ENCODE data around the gene SCEL. TPM values are rescaled to one million over a fixed set of nuclear protein-coding genes. Genes with fewer than 3 reads are reported as not detected.

The SCEL gene
- total RNA-seq, 1 donor from 2014 or later = 14.7 TPM

DNA sequence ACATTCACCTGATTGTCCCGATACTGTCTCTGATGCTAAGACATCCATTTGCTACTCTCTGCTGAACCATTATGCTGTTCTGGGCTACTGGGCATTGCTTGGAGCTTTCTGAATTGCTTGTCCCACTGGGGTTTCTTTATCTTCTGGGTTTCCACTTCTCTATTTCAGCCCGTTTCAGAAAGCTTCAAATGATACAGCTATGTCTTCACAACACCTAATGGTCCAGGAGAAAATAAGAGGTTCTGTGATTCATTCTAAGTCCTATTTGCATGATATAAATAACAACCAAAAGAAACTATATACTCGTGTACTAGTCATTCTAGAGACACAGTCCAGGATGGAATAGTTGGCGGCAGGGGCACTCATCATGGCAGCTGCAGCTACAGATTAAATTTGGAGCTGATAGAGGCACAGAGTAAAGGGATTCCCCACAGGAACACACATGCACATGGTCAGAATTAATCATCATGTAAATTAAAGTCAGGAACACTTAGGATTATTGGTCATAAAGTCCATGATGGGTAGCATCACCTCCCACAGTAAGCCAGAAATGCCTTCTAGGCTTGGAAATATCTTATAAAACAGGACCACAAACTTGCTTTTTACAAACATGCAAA, 33.3 kb upstream of the SCEL start:
- no peaks in the 10 kb centered on the region for H3K36me3 ChIP-seq (ENCODE audit: control insufficient read depth, insufficient read depth, low read length)
- H3K27me3 ChIP-seq (ENCODE audit: control insufficient read depth, insufficient read depth, low read length) = no peaks in the 10 kb centered on the region
- H3K4me3 ChIP-seq (ENCODE audit: low read depth, low read length) = no peak overlapping the region
- DNase-seq (ENCODE audit: low read depth) = no peak
- TF ChIP-seq, protein P1, sequence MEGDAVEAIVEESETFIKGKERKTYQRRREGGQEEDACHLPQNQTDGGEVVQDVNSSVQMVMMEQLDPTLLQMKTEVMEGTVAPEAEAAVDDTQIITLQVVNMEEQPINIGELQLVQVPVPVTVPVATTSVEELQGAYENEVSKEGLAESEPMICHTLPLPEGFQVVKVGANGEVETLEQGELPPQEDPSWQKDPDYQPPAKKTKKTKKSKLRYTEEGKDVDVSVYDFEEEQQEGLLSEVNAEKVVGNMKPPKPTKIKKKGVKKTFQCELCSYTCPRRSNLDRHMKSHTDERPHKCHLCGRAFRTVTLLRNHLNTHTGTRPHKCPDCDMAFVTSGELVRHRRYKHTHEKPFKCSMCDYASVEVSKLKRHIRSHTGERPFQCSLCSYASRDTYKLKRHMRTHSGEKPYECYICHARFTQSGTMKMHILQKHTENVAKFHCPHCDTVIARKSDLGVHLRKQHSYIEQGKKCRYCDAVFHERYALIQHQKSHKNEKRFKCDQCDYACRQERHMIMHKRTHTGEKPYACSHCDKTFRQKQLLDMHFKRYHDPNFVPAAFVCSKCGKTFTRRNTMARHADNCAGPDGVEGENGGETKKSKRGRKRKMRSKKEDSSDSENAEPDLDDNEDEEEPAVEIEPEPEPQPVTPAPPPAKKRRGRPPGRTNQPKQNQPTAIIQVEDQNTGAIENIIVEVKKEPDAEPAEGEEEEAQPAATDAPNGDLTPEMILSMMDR (IDR thresholded peaks at IDR 0.05; ENCODE audit: insufficient read depth, low read length, poor library complexity, severe bottlenecking) = no peak

DNA sequence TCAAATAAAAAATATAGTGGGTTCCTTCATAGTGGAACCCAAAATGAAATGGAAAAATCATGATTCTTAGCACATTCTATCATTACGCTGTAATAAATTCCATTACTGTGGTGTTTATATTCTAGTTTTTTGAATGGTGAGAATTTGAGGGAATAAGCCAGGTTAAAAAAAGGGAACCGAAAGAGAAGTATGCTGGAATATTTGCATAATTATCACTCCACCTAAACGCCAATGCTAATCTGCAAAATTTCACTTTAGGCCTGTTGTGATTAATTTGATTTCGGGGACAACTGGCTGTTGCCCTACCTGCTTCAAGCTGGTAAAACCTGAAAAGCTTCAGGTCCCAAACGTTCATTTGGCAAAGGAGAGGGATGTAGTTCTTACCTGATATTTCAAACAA, 32.1 kb upstream of the SCEL start:
- TF ChIP-seq, protein P1 (IDR thresholded peaks at IDR 0.05; ENCODE audit: insufficient read depth, low read length, poor library complexity, severe bottlenecking) = no peak
- H3K4me3 ChIP-seq (ENCODE audit: low read depth, low read length) = no peak overlapping the region
- no peaks in the 10 kb centered on the region for H3K27me3 ChIP-seq (ENCODE audit: control insufficient read depth, insufficient read depth, low read length)
- H3K36me3 ChIP-seq (ENCODE audit: control insufficient read depth, insufficient read depth, low read length) = no peaks in the 10 kb centered on the region
- DNase-seq (ENCODE audit: low read depth) = no peak

DNA sequence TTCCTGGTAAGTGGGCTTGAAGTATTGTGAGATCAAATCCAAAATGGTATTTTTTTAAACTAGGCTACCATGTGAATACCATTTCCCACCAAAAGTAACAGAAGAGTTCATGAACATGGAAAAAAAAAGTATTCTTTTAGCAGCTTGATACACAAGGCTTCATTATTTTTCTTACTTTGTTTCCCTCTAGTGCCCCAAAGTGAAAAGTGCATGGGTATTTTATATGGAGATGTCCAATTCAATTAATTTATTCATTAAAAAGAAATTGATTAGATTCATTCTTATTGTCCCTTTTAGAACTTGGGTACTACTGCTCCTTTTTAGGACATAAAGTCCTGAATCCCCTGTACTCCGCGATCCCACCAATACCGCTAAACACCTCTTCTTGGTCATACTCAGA, 28.6 kb upstream of the SCEL start:
- H3K4me3 ChIP-seq (ENCODE audit: low read depth, low read length) = no peak overlapping the region
- TF ChIP-seq, protein P1 (IDR thresholded peaks at IDR 0.05; ENCODE audit: insufficient read depth, low read length, poor library complexity, severe bottlenecking) = peak; percentile 26
- no peak for DNase-seq (ENCODE audit: low read depth)
- no peaks in the 10 kb centered on the region for H3K36me3 ChIP-seq (ENCODE audit: control insufficient read depth, insufficient read depth, low read length)
- no peaks in the 10 kb centered on the region for H3K27me3 ChIP-seq (ENCODE audit: control insufficient read depth, insufficient read depth, low read length)

DNA sequence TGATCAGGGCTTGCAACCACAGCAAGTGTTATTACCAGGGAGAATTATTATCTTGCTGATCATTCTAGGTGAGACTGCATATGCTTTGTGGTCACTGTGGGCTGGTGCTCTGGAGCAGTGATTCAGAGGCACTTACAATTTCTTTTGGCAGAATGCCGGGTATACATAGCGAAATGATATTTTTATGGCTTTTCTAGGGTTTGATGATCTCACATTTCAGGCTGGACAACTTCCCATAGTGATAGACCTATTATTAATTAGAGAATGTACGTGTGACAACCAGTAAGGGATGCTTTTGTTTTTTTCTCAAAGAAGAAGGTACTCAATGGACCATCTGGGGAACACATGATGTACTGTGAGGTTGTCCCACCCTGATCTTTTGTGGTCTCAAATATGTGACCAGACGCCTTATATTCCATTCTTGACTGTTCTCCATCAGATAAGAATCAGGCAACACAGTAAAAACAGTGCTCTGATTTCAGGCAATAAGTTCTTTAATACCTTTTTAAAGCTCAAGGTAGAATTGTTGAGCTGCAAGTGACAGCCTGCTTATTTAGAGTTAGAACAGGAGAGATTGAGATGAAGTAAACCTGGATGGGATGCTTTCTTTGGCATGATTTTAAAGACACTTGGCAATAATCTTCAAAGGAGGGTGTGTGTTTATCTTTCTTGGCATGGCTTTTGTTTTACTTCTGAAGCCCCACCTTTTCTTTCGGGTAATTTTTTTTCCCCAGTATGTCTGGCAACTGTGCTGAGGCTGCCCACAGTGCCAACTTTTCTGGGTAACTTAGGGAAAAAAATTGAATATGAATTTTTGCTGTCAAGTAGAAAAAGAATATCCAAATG, 27.4 kb upstream of the SCEL start:
- Histone ChIP-seq H3K27me3 (ENCODE audit: control insufficient read depth, insufficient read depth, low read length) (no peaks in the 10 kb centered on the region), H3K4me3 (ENCODE audit: low read depth, low read length) (no peak overlapping the region), H3K36me3 (ENCODE audit: control insufficient read depth, insufficient read depth, low read length) (no peaks in the 10 kb centered on the region)
- TF ChIP-seq, protein P1 (IDR thresholded peaks at IDR 0.05; ENCODE audit: insufficient read depth, low read length, poor library complexity, severe bottlenecking) = no peak
- peak; percentile 78 for DNase-seq (ENCODE audit: low read depth)

DNA sequence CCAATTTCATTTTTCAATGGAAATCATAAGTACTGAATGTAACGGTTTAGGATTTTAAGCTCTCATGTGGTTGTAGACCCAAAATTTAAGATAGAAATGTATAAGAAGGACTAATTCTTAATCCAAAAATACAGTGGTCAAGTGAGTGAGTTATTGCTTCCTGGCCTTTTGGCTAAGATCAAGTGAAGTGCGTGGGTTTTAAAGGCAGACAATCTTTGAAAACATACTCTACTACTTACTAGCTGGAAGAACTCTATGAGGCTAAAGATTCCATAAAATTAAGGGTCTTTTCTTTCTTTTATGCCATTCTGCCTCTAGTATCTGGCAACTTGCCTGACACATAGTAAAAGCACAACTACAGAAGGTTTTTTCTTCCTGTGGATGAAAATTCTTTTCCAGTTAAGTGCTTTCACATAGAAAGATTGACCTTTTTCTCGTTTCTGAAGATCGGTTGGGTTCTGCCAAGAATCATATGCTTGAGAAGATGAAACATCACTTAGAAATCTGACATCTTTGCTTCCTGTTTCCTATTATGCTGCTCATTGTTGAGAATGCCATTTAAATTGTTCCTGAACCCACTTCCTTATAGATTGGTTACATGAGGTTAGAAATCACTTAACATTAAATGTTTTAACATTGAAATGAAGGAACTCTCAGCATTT, 26.4 kb upstream of the SCEL start:
- Histone ChIP-seq H3K36me3 (ENCODE audit: control insufficient read depth, insufficient read depth, low read length) (no peaks in the 10 kb centered on the region), H3K27me3 (ENCODE audit: control insufficient read depth, insufficient read depth, low read length) (no peaks in the 10 kb centered on the region), H3K4me3 (ENCODE audit: low read depth, low read length) (no peak overlapping the region)
- peak; percentile 60 for DNase-seq (ENCODE audit: low read depth)
- TF ChIP-seq, protein P1 (IDR thresholded peaks at IDR 0.05; ENCODE audit: insufficient read depth, low read length, poor library complexity, severe bottlenecking) = no peak
